ENCODE results near the gene MSMP.

Gene MSMP

DNA sequence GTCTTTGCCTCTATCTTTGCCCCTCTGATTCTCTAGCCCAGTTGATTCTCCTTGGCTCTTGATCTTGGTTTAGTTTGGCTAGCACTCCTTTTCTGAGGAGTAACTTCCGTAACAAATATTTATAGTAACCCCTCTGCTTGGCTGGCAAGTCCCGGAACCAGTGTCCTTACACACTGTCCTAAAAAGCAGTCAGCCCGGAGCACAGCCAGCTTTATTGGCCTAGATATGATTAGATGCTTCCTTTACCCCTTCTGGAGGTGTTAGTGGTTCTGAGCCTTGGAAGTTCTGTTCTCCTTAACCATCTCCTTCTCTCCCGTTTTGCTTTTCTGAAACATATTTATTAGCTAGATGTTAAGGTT is 17.0 kb upstream of the MSMP start:
- no peak for DNase-seq

DNA sequence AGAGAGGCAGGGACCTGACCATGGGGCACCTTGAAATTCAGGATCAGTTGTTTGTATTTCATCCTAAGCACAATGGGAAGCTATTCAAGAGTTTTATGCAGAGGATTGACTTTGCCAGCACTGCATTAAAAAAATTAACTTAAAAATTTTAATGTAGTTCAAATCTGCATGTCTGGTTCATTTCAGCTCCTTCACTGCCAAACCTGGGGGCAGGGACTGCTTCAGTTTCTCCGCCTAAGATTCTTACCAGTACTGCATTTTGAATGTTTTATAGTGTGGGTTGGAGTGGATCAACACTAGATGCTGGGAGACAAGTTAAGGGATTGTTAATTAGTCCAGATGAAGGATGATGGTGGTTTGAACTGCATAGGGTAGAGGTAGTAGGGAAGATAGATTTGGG is 15.7 kb upstream of the MSMP start:
- no peak for DNase-seq

DNA sequence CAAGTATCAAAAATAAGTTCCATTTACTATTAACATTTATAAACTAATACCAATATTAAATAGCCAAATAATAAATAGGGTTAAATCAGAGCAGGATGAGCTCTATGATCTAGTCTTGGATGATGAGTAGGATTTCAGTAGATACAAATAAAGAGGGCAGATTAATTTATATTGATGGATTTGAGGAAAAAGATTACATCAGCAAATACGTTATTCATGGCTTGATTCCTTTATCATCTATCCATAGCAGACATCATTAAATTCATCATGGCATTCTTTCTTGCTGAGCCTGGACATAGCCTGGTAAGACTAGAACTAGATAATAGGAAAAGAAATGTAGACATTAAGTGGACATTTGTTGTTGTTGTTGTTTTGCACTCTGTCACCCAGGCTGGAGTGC is 13.4 kb upstream of the MSMP start:
- no peak for DNase-seq

DNA sequence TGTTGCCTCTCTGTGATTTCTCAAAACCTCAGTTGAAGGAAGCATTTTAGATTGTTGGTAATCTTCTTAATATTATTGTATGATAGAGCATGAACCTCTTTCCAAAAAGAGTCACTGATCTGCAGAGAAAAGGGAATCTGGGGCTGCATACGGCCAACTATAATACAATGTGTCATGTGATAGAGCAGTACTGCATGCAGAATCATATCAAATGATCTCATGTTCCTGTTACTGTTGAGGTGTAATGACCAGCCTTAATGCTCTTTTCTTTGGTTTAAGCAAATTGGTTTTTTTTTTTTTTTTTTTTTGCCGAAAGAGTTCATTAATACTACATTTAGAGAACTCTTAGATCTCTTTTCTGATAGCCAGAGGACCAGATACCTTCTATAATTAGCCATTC is 12.9 kb upstream of the MSMP start:
- DNase-seq, result no peak

DNA sequence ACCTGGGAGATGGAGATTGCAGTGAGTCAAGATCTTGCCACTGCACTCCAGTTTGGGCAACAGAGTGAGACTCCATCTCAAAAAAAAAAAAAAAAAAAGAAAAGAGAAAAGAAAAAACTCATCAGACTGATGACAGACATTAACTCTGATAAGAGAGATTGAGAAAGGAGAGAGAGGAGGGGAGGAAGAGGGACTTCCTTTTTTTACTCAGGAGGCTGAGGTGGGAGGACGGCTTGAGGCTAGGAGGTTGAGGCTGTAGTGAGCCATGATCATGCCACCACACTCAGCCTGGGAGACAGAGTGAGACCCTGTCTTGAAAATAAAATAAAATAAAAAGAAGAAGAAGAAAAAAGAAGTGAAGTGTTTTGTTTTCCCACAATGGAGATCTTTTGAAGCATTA is 9.7 kb upstream of the MSMP start:
- no peak for DNase-seq

DNA sequence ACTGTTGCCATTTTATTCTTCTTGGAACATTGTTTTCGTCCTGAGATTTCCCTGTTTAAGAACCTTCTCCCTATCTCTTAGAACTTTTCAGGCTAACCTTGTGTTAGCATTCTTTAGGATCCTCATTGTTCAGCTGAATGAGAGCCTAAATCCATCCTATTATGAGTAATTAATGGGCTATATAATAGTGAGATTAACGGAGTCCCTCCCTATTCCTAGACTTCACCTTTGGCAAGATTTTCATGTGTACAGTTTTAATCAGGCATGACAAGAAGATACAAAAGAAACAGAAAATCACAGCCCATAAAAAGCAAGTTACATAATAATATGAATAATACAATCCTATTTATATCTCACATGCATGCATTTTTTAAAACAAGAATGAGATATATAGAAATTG is 9.1 kb upstream of the MSMP start:
- DNase-seq, result no peak

DNA sequence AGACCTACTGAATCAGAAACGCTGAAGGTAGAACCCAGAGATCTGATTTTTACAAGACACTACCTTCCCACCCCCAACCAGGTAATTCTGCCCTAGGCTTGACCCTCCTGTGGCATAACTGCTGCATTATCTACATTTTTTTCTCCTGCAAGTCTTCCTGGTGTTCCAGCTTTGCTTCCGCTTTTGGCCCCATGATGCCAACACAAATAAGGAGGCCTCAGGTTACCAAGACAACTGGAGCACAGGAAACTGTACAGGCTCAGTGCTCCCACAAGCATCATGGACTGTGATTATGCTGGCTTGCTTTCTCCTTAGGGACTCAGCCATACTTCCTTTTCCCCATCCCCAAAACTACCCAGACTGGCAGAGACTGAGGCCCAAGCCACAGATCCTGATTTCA is 6.6 kb upstream of the MSMP start:
- no peak for DNase-seq

DNA sequence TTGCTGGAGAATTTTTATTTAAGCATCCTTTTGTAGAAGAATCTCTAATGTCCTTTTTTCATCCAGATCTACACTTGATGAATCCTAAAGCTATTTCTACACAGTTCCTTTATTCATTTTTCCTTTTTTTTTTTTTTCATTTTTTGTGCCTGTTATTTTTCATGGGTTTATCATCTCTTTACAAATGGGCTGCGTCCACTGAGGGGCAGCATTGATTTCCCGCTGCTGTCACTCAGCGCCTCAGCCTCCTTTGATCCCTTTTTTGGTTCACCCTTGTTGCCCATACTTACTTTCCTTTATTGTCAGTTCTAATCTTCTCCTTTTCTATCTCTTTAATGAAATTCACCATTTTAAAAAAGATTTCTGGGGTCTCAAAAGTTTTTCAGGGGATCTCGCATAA is 5.7 kb upstream of the MSMP start:
- DNase-seq, result no peak

DNA sequence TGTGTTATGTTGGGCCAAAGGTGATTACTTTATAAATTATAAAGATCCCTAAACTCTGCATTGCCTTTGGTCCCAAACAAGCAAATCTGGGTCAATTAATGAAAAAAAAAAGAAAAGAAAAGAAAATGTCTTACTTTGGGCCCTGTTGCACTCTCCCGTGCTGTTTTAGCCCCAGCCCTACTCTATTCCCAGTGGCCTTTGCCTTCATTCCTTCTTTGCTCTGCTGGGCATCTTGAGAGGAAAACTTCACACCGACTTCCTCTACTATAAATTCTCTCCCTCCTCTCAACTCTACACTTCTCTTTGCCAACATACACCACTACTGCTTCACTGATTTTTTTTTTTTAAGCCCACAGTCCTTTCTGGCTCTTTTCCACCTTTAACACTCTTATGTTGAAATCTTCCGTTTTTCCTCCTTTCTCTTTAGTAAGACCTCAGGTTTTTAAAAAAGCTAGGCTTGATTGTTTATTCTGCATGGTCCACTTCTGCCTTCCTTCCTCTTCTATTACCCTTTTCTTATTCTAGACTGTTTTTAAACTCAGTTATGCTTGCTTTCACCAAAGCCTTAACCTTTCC is 4.5 kb upstream of the MSMP start:
- DNase-seq, result no peak

DNA sequence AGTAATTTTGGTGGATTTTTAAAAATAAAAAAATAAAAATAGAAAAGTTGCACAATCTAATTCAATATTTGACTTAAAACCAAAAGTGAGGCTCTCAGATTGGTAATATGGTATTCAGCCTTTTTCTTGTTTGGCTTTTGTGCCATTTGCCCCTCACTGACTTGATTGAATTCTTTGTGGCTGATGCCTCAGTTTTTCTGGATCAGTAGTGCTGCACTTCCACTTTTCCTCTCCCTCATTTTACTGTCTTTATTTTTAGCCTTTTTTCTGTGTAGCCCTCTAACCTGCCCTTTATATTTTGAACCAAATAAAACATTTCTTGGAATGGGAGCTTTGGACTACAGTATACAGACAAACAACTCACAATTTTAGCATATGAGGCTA is 3.8 kb upstream of the MSMP start:
- DNase-seq, result no peak

DNA sequence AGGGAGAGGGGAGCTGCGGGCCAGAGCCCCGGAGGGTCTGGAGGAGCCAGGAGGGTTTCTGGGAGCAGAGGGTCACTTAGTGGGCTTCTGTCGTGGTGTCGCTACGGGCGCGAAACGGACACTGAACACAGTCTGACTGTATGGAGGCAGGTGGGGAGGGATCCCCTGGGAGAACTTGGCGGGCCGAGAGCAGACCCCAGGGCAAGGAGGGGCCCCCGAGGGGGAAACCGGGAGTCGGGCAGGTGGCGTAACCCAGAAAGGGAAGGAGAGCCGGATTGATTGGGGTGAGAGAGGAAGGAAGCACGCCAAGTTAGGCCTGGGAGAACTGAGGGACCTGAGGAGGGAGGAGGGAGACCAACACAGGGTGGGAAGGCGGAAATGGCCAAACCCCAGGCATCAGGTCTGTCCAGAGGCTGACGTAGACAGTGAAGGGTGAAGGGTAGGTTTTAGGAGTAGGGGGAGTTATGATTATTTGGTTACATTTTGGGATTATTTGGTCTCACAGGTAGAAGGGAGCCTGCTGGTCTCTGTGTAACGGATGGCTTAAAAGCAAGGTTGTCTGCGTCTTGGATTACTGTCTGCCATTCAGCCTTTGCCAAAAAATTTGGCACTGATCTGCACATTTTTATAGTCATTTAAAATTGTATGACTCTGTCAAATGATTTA is 3.3 kb upstream of the MSMP start:
- no peak for DNase-seq

DNA sequence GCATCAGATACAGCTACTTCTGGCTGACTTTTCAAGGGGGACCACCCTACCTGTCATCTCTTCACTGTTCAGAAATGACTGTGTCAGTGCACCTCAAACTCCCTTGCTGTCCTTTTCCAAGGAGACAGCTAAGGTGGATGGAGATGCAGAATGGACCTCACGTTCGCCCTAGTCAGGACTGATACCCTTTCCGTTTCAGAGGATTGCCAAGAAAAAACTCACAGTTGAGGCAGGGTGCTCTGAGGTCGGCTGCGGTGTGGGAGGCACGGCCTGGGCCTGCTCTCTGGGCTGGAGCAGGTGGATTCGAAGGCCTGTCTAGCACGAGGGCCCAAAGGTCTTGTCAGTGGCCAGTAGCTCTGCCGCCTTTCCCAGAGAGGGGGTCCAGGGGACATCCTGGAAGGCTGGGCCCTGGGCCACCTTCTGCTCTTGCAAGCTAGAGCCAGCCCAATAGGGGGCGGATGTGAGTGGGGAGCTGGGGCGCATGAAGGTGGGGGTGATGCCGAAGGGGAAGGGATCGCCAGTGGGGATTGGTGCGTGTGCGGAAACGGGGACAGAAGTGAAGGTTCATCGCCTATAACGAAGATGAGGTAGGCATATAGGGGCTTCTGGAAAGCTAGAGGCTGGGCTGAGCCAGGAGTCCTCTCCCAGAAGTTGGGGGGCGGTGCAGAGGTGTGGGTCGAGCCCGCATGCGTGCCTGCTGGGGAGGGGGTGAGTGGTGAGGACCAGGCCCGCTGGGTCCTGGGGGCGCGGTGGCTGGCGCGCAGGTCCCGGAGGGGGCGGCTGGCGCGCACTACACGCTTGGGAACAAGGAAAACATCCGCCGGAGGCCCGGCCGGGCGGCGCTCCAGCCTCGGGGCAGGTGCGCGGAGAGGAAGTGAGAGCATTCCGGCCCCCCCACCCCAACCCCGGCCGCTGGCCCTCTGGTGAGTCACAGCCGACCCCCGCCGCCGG is 2.5 kb upstream of the MSMP start:
- DNase-seq, result no peak

DNA sequence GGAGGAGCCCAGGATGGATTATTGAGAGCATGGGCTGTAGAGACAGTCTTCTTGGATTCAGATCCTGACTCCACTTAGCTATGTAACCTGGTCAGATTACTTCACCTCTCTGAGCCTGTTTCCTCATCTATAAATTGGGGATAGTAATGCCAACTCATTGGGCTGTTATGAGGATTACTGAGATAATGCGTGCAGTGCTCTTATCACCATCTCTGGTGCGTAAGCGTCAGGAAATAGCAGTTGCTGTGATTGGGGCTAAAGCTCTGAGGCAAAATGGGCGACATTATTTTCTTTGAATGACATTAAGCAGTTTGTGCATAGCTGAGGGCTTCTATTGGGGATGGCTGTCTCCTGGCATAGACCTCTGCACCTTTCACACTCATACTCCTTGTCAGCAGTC is 995 bp upstream of the MSMP start:
- DNase-seq, result no peak

DNA sequence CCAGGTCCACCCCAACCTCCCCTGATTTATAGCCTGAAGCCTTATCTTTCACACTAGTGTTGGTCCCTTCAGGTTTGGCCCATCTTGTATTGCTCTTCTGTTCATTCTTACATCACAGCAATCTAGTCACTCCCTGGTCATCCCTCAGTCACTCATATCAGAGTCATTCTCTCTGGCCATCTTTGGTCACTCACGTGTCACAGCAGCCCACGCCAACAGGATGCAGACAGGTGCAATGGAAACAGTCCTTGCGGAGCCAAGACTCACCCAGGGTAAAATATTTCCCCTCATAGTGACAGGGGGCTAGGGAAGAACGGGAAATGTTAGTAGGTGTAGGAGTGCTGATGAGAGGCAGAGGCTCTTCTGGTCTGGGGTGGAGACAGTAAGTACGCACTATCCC is 610 bp downstream of the MSMP start:
- no peak for DNase-seq

DNA sequence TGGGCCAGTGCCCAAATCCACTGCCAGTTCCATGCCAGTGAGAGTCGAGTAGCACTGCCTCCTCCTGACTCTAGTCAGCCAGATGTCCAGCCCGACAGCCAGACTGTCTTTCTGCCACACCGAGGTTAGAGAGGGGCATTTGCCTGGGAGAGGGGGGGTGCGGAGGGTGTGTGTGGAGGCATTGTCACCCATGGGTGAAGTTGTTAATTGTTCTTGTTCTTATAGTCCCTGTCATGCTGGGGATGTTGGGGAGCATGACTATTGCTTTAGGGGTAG is 3.9 kb downstream of the MSMP start:
- DNase-seq, result no peak

DNA sequence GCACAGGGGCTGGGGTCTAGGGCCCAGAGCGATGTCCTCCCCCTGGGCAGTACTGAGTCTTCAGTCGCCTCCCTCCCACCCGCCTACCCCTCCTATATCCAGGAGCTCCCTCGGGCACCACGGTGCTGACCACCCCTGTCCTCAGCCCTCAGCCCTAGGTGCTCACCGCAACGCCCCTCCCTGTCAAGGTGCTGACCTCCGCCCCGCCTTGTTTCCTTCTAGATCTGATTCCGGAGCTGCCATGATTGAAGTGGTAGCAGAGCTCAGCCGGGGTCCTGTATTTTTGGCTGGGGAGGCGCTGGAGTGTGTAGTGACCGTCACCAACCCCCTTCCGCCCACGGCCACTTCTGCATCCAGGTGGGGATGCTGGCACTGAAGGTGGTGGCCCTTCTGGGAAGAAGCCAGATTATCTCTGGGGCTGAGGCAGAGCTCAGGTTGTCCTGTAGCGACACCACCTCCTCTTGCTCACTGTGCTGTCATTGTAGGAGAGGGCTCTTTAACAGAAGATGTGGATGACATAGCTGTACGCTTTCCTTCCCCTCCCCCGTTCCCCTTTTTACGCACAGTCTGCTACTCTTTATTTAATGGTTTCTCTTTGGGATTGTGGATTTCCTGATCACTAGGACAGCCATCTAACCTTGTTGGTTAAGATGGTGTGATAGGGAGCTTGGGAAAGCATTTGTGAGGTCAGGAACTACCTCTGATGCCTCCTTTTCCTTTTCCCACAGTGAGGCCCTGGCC is 4.4 kb downstream of the MSMP start:
- no peak for DNase-seq

DNA sequence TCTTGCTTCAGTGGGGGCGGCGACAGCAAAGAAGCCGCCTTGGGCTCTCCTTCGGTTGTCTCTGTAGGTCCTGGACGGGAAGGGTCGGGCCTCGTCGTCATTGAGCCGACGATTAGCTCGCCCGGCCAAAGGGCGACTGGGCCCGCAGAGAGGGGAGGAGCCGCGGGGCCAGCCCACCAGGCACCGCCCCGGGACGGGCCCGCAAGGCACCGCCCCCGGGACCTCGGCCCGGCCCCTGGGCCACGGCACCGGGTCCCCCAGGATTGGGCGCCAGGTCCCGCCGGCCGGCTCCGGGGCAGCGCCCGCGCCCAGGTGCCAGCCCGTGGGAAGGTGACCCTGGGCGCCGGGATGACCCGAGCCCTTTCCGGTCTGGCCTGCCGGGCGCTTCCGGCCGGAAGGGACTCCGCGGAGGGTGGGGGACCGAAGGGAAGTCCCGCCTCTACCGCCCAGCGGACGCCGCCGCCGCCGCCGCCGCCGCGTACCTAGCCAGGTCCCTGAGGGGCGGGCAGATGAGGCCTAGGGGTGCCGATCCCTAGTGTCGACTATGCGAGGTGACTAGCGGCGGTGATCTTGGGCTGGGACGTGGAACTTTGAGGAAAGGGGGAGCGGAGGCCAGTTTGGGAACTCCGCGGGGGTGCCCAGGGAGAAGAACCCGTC is 5.1 kb downstream of the MSMP start, which contains the start of the genes GBA2 and RGP1:
Gene GBA2 (minus strand): TSS at position 371 of the 657 bp plus-strand sequence. CDS start 524 bp downstream, outside the sequence.
Gene RGP1 (plus strand): TSS at position 430 of the 657 bp plus-strand sequence. CDS start 469 bp downstream, outside the sequence.
- DNase-seq, result peak; percentile 52

DNA sequence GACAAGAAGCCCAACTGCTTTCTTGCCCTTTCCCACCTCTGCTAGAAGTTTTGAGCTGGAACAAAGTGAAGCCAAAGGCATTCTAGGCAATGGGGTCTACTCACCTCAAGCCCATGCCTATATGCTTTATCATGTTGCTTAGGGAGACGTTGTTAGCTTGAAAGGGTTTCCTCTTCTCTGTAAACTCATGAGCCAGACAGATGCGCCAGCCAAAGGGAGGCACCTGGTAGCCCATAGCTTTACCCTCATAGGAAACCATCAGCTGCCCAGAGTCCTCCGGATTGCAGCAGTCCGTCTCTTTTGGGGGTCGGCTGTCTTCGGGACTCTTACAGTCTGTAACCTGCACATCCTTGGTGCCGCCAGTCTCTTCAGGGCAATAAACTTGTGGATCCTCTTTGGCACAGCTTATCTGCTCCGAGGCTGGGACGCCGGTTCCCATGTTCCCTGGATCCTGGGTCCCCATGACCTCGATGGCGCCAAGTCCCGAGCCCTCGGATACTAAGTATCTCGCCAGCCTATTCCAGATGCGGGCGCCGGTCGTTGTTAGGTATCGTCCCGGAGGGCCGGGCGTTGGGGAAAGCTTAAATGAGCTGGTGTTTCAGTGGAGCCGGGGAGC is 5.7 kb downstream of the MSMP start:
- DNase-seq, result no peak

DNA sequence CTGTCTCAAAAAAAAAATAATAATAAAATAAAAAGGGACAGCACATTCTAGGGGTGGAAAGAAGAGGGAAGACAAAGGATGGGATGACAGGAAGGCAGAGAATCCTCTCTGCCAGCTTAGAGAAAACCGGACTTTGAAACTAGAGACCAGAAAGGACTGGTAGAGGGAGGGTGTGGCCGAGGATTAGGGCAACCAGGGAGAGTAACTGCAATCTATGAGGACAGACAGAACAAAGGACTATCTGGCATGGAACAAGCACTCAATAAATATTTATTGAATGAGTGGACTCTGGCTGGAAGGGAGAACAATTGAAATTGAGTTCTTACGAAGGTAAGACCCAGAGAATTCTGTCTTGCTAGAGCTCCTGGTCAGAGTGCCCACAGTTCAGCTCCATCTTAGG is 7.5 kb downstream of the MSMP start:
- DNase-seq, result no peak

DNA sequence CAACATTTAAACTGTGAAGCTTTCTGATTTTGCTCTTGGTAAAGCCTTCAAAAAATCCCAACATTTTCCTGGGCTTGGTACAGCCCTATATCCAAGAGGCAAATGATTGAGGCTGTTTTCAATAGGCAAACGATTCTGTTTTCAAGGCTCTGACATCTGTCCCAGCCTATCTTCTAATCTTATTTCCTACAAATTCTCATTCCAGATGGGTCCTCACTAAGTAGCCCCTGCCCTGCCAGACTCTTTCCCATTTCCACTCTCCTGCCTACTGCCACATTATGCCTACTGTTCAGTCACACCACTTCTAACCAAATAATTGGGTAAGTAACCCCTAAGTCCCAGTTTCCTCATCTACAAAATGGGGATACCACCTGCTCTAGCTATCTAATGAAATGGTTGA is 8.5 kb downstream of the MSMP start:
- no peak for DNase-seq

DNA sequence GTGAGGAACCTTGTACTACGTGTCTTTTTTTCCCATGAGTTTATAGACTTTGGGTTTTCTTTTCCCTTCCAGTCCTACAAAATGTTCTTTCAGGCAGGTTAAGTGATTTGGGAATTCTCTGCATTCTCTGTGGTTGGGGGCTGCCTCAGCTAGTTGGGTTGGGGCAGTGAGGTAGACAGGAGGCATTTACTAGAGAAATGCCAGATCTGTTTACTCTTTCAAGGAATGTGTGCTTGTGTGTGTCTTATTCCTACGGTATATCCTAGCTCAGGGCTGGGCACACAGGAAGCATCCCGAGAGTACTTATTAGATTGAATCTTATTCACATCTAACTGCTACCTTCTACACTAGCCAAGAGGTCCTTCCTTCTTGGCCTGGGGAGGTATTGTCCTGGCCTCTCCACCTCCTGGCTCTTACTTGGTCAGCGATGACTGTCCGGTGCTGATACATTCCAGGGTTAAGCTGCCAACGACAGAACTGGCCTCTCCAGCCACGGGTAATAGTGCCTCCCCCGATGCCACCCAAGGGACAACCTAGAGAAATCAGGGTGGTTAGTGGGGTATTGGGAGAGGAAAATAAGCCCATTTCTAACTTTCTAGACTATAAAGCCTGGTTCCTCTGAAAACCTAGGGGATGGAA is 10.1 kb downstream of the MSMP start:
- no peak for DNase-seq

DNA sequence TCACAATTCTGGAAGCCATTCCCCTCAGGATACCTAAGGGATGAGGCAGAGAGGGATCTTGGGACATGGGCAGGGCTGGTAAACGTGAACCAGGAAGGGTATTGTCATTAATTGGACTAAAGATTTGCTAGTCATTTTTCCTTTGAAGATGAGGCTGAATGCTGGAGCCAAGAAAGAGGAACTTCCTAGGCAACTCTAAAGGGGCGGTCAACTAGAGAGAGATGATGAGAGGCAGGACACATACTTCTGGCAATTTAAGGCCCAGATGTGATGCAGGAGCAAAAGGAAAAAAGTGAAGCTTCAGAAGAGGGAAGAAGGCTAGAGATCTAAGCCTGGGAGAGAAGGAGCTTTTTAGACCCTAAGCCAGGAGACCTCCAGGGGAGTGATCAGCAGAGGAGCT is 10.6 kb downstream of the MSMP start:
- DNase-seq, result no peak
